GM21360 (cell line): ENCODE data around the gene ZNF667.

Experiments used
- ATAC-seq: cut with Tn5 transposase; IDR thresholded peaks from one replicate; pipeline ENCODE4 v1.9.1; 2021; ENCODE audit warnings: mild to moderate bottlenecking, moderate library complexity; ENCODE audit not compliant: unreplicated experiment

ZNF667 gene

DNA sequence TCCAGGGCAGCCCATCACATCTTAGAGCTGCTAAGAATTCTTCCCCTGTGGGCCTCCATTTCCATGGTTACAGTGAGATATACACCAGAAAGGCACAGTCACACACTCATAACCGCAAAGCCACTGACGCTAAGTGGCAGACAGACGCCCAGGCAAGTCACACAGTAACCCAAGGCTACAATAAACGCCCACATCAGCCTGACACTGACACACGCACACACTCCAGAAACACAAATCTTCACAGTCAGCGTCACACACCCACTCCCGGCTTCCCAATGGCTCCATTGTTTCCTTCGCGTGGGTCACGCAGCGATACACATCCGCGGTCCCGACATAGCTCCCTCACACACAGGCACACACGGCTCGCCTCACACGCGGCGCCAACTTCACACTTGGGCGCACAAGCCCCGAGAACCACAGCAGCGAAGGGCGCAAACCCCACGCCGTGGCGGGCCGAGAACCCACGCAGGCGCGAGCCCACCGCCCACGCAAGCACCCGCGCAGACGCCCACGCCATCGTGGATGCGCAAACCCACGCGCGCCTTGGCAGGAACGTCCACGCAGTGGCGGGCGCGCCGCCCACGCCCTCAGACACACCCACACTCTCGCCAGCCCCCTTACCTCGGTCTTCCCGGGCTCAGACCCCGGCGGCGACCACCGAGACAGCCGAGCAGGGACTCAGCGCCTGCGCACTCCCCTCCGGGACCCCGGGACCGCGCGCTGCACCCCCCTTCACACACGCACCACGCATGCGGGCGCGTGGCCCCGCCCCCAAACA, at the start of gene ZNF667:
Gene ZNF667, minus strand, starts transcription at position 695 of the 778 bp plus-strand sequence. CDS start 14,975 bp downstream, outside the sequence.
- ATAC-seq: no peak

DNA sequence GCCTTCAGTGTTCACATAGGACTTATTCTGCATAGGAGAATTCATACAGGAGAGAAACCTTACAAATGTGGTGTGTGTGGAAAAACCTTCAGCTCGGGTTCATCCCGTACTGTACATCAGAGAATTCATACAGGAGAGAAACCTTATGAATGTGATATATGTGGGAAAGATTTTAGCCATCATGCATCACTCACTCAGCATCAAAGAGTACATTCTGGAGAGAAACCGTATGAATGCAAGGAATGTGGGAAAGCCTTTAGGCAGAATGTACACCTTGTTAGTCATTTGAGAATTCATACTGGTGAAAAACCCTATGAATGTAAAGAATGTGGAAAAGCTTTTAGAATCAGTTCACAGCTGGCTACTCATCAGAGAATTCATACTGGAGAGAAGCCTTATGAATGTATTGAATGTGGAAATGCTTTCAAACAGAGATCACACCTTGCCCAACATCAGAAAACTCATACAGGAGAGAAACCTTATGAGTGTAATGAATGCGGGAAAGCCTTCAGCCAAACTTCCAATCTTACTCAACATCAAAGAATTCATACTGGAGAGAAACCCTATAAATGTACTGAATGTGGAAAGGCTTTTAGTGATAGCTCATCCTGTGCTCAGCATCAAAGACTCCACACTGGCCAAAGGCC, 48.2 kb upstream of the ZNF667 start:
- no peak for ATAC-seq

GRCh38 chr19:56508290-56508778, 31.2 kb upstream of the ZNF667 start:
- no peak for ATAC-seq

DNA sequence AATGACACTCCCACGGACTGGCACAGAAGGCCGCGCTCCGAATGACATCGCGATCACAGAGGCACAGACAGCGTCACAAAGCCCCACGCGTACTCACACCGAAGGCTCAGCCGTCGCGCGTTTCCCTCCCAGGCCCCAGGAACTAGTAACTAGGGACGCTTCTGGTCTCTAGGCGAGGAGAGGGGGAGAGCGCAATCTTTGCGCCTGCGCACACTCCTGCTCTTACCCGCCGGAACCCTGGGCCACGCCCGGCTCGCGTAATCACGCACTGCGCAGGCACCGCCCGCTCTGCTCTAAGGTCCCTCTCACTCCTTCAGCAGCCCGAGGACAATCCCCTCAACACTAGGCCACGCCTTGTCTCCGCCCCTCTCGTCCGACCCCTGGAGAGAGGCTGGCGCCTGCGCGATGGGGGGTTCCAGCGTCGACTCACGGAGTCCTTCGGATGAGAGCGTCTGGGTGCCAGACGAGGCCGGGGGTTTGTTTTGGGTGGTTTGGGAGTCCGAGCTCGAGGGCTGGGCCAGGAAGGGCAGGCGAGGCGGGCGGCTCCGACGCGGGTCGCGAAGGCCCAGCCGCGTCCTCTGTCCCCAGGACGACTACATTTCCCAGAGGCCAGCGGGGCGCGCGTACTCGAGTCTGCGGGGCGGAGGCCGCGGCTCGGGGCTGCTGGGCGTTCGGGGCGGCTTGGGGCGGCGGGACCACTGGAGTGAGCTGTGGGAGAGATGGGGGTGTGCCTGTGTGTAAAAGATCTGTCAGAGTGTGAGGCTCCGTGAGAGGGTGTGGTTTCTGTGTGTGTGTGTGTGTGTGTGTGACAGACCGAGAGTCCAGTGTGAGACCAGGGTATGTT, 30.5 kb upstream of the ZNF667 start, which contains the start of gene ZNF471:
Gene ZNF471, plus strand, starts transcription at position 410 of the 844 bp plus-strand sequence. CDS start 3,717 bp downstream, outside the sequence.
- peak; percentile 74 for ATAC-seq

GRCh38 chr19:56504581-56504980, 27.4 kb upstream of the ZNF667 start:
- no peak for ATAC-seq

DNA sequence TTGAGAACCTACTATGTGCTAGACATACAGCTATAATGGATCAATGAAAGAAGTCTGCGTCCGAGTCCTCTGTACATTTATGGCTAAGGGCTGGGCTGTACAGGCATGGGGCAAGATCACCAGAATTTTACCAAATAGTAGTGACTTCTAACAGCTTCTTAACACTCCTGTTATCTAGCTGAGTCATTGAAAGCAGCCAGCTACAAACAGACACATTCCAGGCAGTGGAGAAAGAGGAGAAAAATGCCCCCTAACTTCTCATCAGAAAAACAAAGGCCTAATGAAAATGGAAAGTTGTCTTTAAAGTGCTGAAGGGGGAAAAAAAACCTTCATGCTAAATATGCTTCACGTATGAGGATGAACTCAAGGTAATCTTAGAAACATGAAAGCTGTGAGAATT, 14.3 kb upstream of the ZNF667 start:
- ATAC-seq: no peak

- ATAC-seq: no peak
Measured at GRCh38 chr19:56477429-56478338, 539 bp upstream of the ZNF667 start.

GRCh38 chr19:56476093-56476492, 1.1 kb downstream of the ZNF667 start:
- no peak for ATAC-seq

- ATAC-seq: no peak
Measured at GRCh38 chr19:56474308-56474707, 2.8 kb downstream of the ZNF667 start.

GRCh38 chr19:56441206-56441792, 35.8 kb downstream of the ZNF667 start:
- no peak for ATAC-seq

GRCh38 chr19:56423985-56424353, 53.2 kb downstream of the ZNF667 start:
- no peak for ATAC-seq

GRCh38 chr19:56423276-56423984, 53.7 kb downstream of the ZNF667 start:
- ATAC-seq: no peak

DNA sequence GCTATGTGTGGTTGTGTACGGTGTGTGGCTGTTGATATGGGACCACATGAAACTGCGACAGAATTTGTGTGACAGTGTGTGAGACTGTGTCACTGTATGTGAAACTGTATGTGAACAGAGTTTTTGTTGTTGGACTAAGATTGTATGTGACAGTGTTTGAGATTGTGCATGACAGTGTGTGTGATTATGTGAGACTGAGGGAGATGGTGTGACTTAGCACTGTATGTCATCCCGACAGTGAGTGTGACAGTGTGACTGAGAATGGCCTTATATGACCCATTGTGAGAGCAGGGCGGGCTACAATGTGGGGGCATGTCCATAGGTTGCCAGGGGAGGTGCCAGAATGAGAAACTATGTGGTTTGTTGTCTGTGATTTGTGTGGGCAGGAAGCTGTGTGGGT, 72.1 kb downstream of the ZNF667 start:
- no peak for ATAC-seq

DNA sequence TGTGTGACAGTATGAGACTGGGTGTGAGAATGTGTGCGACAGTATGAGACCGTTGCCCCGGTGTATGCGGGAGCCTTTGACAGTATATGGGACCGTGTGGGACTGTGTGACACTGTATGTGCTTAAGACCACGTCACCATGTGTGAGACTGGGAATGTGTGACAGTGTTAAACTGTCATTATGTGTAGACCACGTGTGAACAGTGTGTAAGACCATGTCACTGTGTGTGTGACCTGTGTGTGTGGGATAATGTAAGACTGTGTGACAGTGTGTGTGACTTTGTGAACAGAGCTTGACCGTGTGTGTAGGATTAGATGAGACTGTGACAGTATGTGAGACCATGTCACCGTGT, 72.5 kb downstream of the ZNF667 start:
- peak; percentile 7 for ATAC-seq

DNA sequence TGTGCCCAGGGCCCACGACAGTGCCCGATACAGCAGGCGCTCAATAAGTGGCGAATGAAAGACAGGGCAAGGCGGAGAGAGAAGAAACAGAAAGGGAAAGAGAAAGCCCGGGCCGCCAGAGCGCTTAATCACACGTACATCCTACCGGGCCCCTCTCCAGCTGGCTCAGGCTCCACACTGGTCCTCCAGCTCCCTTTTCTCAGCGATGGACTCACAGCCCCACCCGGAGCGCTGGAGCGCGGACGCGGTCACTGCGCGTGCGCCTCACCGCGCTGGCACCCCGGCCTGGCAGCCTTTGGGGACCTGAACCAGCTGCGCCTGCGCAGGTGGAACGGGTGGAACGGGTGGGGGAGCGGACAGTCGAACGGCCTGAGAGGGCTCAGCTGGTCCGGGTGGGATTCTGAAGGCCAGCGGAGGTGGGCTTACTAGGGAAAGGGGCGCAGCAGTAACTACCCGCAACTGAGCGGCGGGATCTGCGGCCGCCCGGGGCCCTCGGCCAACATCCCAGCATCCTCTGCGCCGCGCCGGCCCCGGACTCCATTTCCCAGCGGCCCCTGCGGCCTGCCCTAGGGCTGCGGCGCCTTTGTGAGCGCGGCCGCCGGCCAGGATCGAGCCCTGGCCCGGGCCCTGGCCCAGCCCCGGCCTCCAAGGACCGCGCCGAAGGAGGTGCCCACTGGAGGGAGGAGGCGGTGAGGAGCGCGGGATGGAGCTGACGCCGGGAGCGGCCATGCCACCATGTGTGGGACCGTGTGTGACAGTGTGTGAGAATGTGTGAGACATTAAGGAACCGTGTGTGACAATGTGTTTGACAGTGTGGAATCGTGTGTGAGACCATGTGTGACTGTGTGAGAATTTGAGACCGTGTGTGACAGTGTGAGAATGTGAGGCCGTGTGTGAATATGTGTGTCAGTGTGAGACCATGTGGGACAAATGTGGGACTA, 73.1 kb downstream of the ZNF667 start, which contains the start of gene ZNF583:
Gene ZNF583, plus strand, starts transcription at position 569 of the 941 bp plus-strand sequence. CDS start 2,783 bp downstream, outside the sequence.
- ATAC-seq: peak; percentile 86

- ATAC-seq: no peak
Measured at GRCh38 chr19:56403261-56403660, 73.9 kb downstream of the ZNF667 start.

GRCh38 chr19:56400485-56400884, 76.7 kb downstream of the ZNF667 start:
- ATAC-seq: no peak

- no peak for ATAC-seq
Measured at GRCh38 chr19:56398809-56399208, 78.3 kb downstream of the ZNF667 start.
